Breast epithelium (tissue), 3 donors: ENCODE data around the gene CEP97.

Source experiments
- POLR2AphosphoS5 ChIP-seq, 3 donors: sonication (generic); formaldehyde crosslinking; IDR thresholded peaks; one replicate each; pipeline ENCODE4 v1.6.1; 2017; ENCODE audit warnings: antibody characterized with exemption in 3 of 3
- TF ChIP-seq, protein P1 (sequence below), 3 donors: fragments of 450-650 bp; IDR thresholded peaks; one replicate each; pipeline ENCODE4 v1.5.1; 2016 to 2017; ENCODE audit warnings: antibody characterized with exemption in 3 of 3, mild to moderate bottlenecking in 3 of 3, moderate library complexity in 3 of 3

DNA sequence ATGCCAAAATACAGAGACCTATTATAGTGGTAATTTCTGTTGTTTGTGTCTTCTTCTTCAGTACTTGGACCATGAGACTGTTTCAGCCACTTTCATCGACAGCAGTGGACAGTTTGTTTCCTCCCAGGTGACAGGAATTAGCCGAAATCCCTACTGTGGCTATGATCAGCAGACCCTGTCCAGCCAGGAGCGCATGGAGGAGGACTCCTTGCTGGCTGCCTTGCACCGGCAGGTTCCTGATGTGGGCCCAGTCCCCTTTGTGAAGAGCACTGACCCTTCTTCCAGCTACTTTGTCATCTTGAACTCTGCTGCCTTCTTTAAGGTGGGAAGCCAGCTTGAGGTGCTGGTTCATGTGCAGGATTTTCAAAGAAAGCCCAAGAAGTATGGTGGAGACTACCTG, 76.8 kb downstream of the CEP97 start:
- TF ChIP-seq, protein P1, sequence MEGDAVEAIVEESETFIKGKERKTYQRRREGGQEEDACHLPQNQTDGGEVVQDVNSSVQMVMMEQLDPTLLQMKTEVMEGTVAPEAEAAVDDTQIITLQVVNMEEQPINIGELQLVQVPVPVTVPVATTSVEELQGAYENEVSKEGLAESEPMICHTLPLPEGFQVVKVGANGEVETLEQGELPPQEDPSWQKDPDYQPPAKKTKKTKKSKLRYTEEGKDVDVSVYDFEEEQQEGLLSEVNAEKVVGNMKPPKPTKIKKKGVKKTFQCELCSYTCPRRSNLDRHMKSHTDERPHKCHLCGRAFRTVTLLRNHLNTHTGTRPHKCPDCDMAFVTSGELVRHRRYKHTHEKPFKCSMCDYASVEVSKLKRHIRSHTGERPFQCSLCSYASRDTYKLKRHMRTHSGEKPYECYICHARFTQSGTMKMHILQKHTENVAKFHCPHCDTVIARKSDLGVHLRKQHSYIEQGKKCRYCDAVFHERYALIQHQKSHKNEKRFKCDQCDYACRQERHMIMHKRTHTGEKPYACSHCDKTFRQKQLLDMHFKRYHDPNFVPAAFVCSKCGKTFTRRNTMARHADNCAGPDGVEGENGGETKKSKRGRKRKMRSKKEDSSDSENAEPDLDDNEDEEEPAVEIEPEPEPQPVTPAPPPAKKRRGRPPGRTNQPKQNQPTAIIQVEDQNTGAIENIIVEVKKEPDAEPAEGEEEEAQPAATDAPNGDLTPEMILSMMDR (IDR thresholded peaks at IDR 0.05) = no peak
- TF ChIP-seq POLR2AphosphoS5 (IDR thresholded peaks at IDR 0.05) = no peak
